Measurements from ENCODE around the gene CDH15. TPM values are rescaled to one million over a fixed set of nuclear protein-coding genes. Genes with fewer than 3 reads are reported as not detected.

The CDH15 gene
- total and polyA plus RNA-seq, 2 of the 13 experiments (the other 11 are each of a cell fraction or from before 2014, with no cell fraction given): 0.74 to 2.2 TPM

DNA sequence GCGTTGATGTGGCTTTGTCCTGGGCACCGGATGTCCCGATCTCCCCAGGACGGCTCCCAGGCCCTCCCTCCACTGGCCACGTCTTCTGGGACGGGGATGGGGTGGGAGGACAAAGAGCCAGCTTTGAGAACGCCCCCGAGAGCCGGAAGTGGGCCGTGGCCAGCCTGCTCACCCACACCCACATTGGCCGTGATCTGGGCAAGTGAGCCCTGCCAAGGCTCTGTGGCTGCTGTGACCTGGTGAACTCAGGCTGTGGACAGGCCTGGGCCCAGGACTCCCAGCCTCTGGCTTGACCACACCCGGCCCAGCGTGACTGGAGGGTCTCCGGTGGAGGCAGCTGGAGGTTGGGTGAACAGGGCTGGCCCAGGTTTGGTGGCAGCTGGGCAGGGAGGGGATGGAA is 3.3 kb downstream of the CDH15 start (continued):
- TF ChIP-seq, protein P1, sequence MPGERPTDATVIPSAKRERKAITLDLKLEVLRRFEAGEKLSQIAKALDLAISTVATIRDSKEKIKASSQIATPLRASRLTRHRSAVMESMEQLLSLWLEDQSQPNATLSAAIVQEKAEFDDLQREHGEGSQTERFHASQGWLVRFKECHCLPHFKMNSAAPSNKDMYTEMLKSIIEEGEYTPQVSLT (CRISPR knock-in tag; IDR thresholded peaks at IDR 0.05; ENCODE audit: borderline replicate concordance, low read depth): no peak
- TF ChIP-seq ZNF567 (CRISPR knock-in tag; IDR thresholded peaks at IDR 0.05; ENCODE audit: borderline replicate concordance) (no peak), GZF1 (CRISPR knock-in tag; IDR thresholded peaks at IDR 0.05) (no peak), ZNF616 (CRISPR knock-in tag; IDR thresholded peaks at IDR 0.05; ENCODE audit: low read depth) (no peak), ZNF607 (CRISPR knock-in tag; IDR thresholded peaks at IDR 0.05; ENCODE audit: borderline replicate concordance) (no peak), POLR2A (IDR thresholded peaks at IDR 0.05; ENCODE audit: insufficient read depth in 1 of 2, low read depth in 2 of 2, low read length in 2 of 2) (no peak), ZNF570 (CRISPR knock-in tag; IDR thresholded peaks at IDR 0.05; ENCODE audit: borderline replicate concordance) (no peak), GTF3A (CRISPR knock-in tag; conservative IDR thresholded peaks at IDR 0.05) (no peak), DNMT3B (CRISPR knock-in tag; conservative IDR thresholded peaks at IDR 0.05) (no peak), AKAP8 (CRISPR knock-in tag; IDR thresholded peaks at IDR 0.05) (no peak), EEA1 (CRISPR knock-in tag; IDR thresholded peaks at IDR 0.05; ENCODE audit: borderline replicate concordance) (0 out of 2 replicates have a peak, but pooled peaks have one; percentile 6), BORCS8-MEF2B (CRISPR knock-in tag; IDR thresholded peaks at IDR 0.05) (0 out of 2 replicates have a peak, but pooled peaks have one; percentile 8), SP140L (CRISPR knock-in tag; IDR thresholded peaks at IDR 0.05; ENCODE audit: borderline replicate concordance) (no peak), RBM39 (IDR thresholded peaks at IDR 0.05; ENCODE audit: low read depth, low read length, poor library complexity, severe bottlenecking) (peak; percentile 4)
- TF ChIP-seq, protein P2, sequence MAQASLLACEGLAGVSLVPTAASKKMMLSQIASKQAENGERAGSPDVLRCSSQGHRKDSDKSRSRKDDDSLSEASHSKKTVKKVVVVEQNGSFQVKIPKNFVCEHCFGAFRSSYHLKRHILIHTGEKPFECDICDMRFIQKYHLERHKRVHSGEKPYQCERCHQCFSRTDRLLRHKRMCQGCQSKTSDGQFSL (CRISPR knock-in tag; IDR thresholded peaks at IDR 0.05): no peak
- TF ChIP-seq, protein P3, sequence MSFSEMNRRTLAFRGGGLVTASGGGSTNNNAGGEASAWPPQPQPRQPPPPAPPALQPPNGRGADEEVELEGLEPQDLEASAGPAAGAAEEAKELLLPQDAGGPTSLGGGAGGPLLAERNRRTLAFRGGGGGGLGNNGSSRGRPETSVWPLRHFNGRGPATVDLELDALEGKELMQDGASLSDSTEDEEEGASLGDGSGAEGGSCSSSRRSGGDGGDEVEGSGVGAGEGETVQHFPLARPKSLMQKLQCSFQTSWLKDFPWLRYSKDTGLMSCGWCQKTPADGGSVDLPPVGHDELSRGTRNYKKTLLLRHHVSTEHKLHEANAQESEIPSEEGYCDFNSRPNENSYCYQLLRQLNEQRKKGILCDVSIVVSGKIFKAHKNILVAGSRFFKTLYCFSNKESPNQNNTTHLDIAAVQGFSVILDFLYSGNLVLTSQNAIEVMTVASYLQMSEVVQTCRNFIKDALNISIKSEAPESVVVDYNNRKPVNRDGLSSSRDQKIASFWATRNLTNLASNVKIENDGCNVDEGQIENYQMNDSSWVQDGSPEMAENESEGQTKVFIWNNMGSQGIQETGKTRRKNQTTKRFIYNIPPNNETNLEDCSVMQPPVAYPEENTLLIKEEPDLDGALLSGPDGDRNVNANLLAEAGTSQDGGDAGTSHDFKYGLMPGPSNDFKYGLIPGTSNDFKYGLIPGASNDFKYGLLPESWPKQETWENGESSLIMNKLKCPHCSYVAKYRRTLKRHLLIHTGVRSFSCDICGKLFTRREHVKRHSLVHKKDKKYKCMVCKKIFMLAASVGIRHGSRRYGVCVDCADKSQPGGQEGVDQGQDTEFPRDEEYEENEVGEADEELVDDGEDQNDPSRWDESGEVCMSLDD (CRISPR knock-in tag; IDR thresholded peaks at IDR 0.05; ENCODE audit: borderline replicate concordance): no peak
- TF ChIP-seq, protein P4, sequence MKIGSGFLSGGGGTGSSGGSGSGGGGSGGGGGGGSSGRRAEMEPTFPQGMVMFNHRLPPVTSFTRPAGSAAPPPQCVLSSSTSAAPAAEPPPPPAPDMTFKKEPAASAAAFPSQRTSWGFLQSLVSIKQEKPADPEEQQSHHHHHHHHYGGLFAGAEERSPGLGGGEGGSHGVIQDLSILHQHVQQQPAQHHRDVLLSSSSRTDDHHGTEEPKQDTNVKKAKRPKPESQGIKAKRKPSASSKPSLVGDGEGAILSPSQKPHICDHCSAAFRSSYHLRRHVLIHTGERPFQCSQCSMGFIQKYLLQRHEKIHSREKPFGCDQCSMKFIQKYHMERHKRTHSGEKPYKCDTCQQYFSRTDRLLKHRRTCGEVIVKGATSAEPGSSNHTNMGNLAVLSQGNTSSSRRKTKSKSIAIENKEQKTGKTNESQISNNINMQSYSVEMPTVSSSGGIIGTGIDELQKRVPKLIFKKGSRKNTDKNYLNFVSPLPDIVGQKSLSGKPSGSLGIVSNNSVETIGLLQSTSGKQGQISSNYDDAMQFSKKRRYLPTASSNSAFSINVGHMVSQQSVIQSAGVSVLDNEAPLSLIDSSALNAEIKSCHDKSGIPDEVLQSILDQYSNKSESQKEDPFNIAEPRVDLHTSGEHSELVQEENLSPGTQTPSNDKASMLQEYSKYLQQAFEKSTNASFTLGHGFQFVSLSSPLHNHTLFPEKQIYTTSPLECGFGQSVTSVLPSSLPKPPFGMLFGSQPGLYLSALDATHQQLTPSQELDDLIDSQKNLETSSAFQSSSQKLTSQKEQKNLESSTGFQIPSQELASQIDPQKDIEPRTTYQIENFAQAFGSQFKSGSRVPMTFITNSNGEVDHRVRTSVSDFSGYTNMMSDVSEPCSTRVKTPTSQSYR (CRISPR knock-in tag; IDR thresholded peaks at IDR 0.05; ENCODE audit: borderline replicate concordance): no peak
